Adrenal gland (tissue), 12 donors: Measurements from ENCODE around the gene MYZAP. TPM values are rescaled to one million over a fixed set of nuclear protein-coding genes. Genes with fewer than 3 reads are reported as not detected.

ENCODE experiments used
- DNase-seq, 7 donors: peaks; one replicate each; pipeline ENCODE4 v3.0.0-alpha.2; 2019 to 2020
- H3K27ac ChIP-seq, 5 donors: fragments of 200-600 bp; sonication (generic) in 4 of 5; 1 replicate in 3 of 5; 2 replicates in 2 of 5; pipeline versions ENCODE4 v1.5.1 to v1.8.0; 2016 to 2020; ENCODE audit warnings: mild to moderate bottlenecking in 1 of 5
- H3K27me3 ChIP-seq: fragments of 200-600 bp; 2 replicates; pipeline ENCODE4 v1.8.0; 2021
- H3K36me3 ChIP-seq, 2 donors: fragments of 200-600 bp; replicated peaks in 1 of 2; 1 replicate in 1 of 2; 2 replicates in 1 of 2; pipeline versions ENCODE4 v1.5.1 to v1.8.0; 2018 to 2022
- H3K4me1 ChIP-seq, 2 donors: fragments of 200-600 bp; replicated peaks in 1 of 2; 1 replicate in 1 of 2; 2 replicates in 1 of 2; pipeline versions ENCODE4 v1.5.1 to v1.8.0; 2018 to 2021
- H3K4me3 ChIP-seq, 4 donors: fragments of 200-600 bp; sonication (generic) in 3 of 4; one replicate each; pipeline ENCODE4 v1.5.1; 2016 to 2018
- H3K9me3 ChIP-seq, 3 donors: fragments of 200-600 bp; sonication (generic) in 1 of 3; replicated peaks in 1 of 3; 1 replicate in 2 of 3; 2 replicates in 1 of 3; pipeline versions ENCODE4 v1.5.1 to v1.8.0; 2016 to 2021
- CTCF ChIP-seq, 6 experiments: fragments of 450-650 bp in 4 of 6; fragments of 200-600 bp in 2 of 6; sonication (generic) in 1 of 6; IDR thresholded peaks; 1 replicate in 5 of 6; 2 replicates in 1 of 6; pipeline versions ENCODE4 v1.5.1 to v1.8.0; 2016 to 2021; ENCODE audit warnings: antibody characterized with exemption in 6 of 6, mild to moderate bottlenecking in 2 of 6, moderate library complexity in 1 of 6
- POLR2A ChIP-seq, 2 donors: fragments of 450-650 bp; IDR thresholded peaks; one replicate each; pipeline ENCODE4 v1.6.1; 2017; ENCODE audit warnings: antibody characterized with exemption in 2 of 2, mild to moderate bottlenecking in 2 of 2, moderate library complexity in 1 of 2
- WGBS, 4 donors: extraction: QIAGEN DNeasy Blood & Tissue Kit in 2 of 4; methylation state at CpG; one replicate each; pipeline versions ENCODE4 v1.1.5 to v1.1.7; 2013 to 2017; 5-methylcytosine and 5-hydroxymethylcytosine counted together
- intact Hi-C, 2 donors: fragments of 100-400 bp; cut with DNase I; formaldehyde crosslinking; loops; one replicate each; pipeline versions ENCODE4 v1.14.1 to v1.15.0; 2022 to 2023
- polyA plus RNA-seq, 3 donors: library from polyadenylated mRNA; stranded (reverse); fragments of 200-250 nt in 2 of 3; fragments of 350-450 nt in 1 of 3; fragmentation: Illumina TruSeq in 1 of 3; extraction: RNeasy Lipid Tissue Mini Kit (QIAGEN cat#74804) in 1 of 3; gene quantifications; one replicate each; pipeline ENCODE4 v1.2.3, GENCODE V29; 2013 to 2014
- total RNA-seq, 9 donors: library from RNA; depleted of rRNA in 4 of 9; stranded (reverse); fragments of >200 nt in 4 of 9; fragments of 120-200 nt in 1 of 9; fragmentation: NEBNext Ultra II Directional in 1 of 9; extraction: Animal tissue kit (Norgen Biotek cat#: 25700) in 1 of 9; gene quantifications; one replicate each; pipeline versions ENCODE4 v1.1.0 to v1.2.4, GENCODE V29; 2013 to 2023
- donor health status: healthy with polysubstance abuse.
- donor health status: Bipolar disorder and iron deficiency.
- donor health status: DM: yes; HTN: yes; CAD: no.
- donor health status: DM: no; HTN: no; CAD: no.
- donor health status: DM: no; HTN: no; CAD: no.
- donor health status: DM: yes; HTN: yes; CAD: no.

The MYZAP gene
- total and polyA plus RNA-seq, 12 donors: 21.4 to 176 (median 70.6) TPM

- 78 to 92% (median 88%) methylated on average over 2 of the region's 2 CpGs for WGBS, 4 donors
- no peaks in the 10 kb centered on the region for H3K9me3 ChIP-seq
- peaks cover 0 to 28% of the 10 kb centered on the region in 2 donors for H3K4me1 ChIP-seq
- H3K4me3 ChIP-seq: no peak overlapping the region
- no peaks in the 10 kb centered on the region for H3K27me3 ChIP-seq
- no peak for DNase-seq
- H3K27ac ChIP-seq: no peak overlapping the region
- intact Hi-C loops: no loop called here
- no peaks in the 10 kb centered on the region for H3K36me3 ChIP-seq
- no peak for TF ChIP-seq CTCF (IDR thresholded peaks at IDR 0.05)
- TF ChIP-seq POLR2A (IDR thresholded peaks at IDR 0.05): no peak
Observed at GRCh38 chr15:57663262-57663661, 71.6 kb downstream of the MYZAP start.

GRCh38 chr15:57665194-57665593 is 73.5 kb downstream of the MYZAP start:
- H3K36me3 ChIP-seq: no peaks in the 10 kb centered on the region
- H3K27ac ChIP-seq: peak overlapping the region in 3 of 5 donors; percentile 7 to 70 (median 65)
- no peaks in the 10 kb centered on the region for H3K9me3 ChIP-seq
- TF ChIP-seq POLR2A (IDR thresholded peaks at IDR 0.05): no peak
- TF ChIP-seq CTCF (IDR thresholded peaks at IDR 0.05): no peak
- no peak for DNase-seq
- H3K4me1 ChIP-seq: peaks cover 0 to 28% of the 10 kb centered on the region in 2 donors
- no peak overlapping the region for H3K4me3 ChIP-seq
- no peaks in the 10 kb centered on the region for H3K27me3 ChIP-seq
- 67 to 77% (median 70%) methylated on average over 2 of the region's 2 CpGs for WGBS, 4 donors
- intact Hi-C loops: no loop called here

GRCh38 chr15:57665939-57666338 is 74.2 kb downstream of the MYZAP start:
- no peak overlapping the region for H3K4me3 ChIP-seq
- H3K36me3 ChIP-seq: no peaks in the 10 kb centered on the region
- DNase-seq: peak; percentile 35 to 68 (median 57)
- peak overlapping the region in 3 of 5 donors; percentile 59 to 70 (median 65) for H3K27ac ChIP-seq
- peaks cover 0 to 28% of the 10 kb centered on the region in 2 donors for H3K4me1 ChIP-seq
- 34 to 53% (median 43%) methylated on average over 4 of the region's 4 CpGs for WGBS, 4 donors
- TF ChIP-seq POLR2A (IDR thresholded peaks at IDR 0.05): no peak
- TF ChIP-seq CTCF (IDR thresholded peaks at IDR 0.05): no peak
- peaks cover 0 to 1% (median 0%) of the 10 kb centered on the region in 3 donors for H3K9me3 ChIP-seq
- intact Hi-C loops: no loop called here
- no peaks in the 10 kb centered on the region for H3K27me3 ChIP-seq

- TF ChIP-seq POLR2A (IDR thresholded peaks at IDR 0.05) (no peak), CTCF (IDR thresholded peaks at IDR 0.05) (peak in 5 of 6 experiments; percentile 8 to 47 (median 34))
Observed at GRCh38 chr15:57667171-57667849, 75.6 kb downstream of the MYZAP start.

More at GRCh38 chr15:57667171-57667849, 75.6 kb downstream of the MYZAP start:
- Histone ChIP-seq H3K9me3 (peaks cover 0 to 6% (median 0%) of the 10 kb centered on the region in 3 donors), H3K4me1 (peaks cover 0 to 34% of the 10 kb centered on the region in 2 donors), H3K27me3 (no peaks in the 10 kb centered on the region), H3K36me3 (no peaks in the 10 kb centered on the region), H3K4me3 (no peak overlapping the region), H3K27ac (peak overlapping the region in 1 of 5 donors; percentile 13)
- DNase-seq: no peak
- WGBS, 4 donors: 48 to 61% (median 55%) methylated on average over 10 of the region's 10 CpGs
- intact Hi-C loops: no loop called here
